Germinal center (tissue), 1 donor: ENCODE results near the gene KCNH4.
"Not testable (repeated sequence)": the region's sequence is repeated elsewhere in the genome, so short reads cannot be mapped to it uniquely, and the experiment has no call there.

Source experiments
- DNase-seq: peaks from one replicate; pipeline ENCODE4 v3.0.0; 2012; ENCODE audit warnings: mixed read lengths, low spot score

Gene KCNH4

DNA sequence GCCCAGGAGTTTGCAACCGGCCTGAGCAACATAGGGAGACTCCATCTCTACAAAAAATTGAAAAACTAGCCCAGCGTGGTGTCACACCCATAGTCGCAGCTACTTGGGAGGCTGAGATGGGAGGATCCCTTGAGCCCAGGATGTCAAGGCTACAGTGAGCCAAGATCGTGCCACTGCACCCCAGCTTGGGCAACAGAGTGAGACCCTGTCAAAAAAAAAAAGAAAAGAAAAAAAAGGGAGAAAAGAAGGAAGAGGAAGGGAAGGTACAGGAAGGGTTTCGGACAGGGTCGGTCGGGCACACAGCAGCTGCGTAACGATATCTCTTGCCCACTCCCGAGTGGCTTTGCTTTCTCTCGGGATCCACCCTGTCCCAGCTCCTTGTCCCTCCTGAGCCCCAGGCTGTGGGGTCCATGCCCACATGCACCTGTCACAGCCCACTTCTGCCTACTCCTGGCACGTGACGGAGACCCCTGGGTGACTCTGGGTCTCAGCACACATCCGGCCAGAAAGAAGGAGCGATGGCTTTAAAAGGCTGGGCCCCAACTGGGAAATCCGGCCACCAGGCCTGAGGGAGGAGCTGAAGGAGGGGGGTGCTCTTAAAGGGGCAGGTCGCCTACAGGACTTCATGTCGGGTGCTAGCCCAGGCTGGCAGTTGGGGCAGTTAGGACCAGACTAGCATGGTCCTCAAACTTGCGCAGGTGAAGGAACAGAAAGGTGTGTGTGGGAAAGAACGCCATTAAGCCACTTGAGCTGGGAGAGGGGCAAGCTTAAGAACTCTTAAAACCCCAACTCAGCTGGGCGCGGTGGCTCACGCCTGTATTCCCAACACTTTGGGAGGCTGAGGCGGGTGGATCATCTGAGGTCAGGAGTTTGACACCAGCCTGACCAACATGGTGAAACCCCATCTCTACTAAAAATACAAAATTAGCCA, 13.3 kb upstream of the KCNH4 start, which contains the start of gene GHDC:
Gene GHDC, minus strand, starts transcription at position 526 of the 931 bp plus-strand sequence. CDS start 913 bp downstream, outside the sequence.
- DNase-seq: peak; percentile 84

DNA sequence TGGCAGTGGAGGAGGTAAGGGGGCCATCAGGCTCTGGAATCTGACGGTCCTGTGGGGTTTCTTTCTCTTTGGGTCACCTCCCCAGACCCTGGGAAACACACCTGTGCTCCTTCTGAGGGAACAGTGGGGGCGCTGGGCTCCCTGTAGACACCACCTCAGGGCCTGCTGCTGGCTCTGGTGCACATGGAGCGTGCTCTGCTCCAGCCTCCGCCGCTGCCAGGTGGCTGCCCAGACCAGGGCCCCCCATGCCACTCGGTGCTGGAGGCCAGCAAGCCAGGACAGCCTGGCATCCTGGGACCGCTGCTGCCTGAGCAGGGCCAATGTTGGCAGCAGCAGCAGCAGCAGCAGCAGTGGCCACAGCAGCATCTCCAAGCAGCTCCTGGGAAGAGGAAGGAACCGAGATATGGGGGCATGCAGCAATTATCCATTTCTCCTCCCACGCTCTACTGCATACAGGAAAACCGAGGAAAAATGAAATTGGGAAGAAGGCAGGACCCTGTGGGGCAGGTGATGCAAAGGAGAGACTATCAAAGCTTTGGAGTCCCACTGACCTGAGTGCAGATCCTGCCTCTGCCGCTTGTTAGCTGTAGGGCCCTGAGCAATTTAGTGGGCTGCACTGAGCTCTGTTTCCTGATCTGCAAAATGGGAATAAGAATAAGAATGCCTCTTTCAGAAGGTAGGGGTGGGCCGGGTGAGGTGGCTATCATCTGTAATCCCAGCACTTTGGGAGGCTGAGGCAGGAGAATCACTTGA, 12.4 kb upstream of the KCNH4 start:
- no peak for DNase-seq

DNA sequence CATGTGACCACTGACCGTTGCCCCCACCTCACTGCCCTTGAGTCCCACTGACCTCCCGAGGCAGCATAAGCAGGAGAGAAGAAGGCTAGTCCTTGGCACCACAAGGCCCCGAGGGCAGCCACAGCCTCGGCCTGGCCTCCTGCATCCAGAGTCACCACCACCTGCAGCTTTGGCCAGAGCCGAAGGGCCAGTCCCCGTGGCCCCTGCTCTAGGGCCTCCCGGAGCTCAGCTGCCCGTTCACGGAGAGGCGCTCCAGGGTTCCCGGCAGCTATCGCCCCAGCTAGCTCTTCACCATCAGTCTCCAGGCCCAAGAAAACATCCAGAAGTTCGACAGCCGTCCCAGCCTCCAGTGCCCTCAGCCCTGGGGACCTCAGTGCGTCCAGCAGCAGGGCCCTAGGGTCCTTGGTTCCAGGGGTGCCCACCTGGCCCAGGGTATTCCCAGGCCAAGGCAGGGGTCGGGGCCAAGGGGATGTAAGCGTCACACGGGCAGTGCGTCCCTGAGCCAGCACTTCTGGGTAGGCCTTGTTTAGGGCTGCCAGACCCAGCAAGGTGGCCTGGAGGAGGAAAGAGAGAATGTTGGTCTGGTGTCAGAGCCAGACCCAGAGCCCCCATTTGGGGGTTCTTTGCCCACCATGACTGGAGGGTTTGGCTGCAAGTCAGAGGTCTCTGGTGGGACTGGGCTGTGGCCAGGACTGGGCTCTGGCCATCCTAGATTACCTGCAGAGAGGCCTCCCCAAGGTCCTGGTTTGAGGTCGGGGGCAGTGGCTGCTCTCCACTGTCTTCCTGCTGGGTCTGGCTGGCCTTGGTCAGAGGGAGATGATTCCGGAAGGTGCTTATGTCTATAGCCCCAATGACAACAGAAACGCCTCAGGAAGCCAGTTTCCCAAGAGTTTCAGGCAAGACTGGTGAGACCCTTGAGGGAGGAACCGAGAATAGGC, 11.5 kb upstream of the KCNH4 start:
- DNase-seq: no peak

- DNase-seq: no peak
Observed at GRCh38 chr17:42191275-42191608, 10.3 kb upstream of the KCNH4 start.

- no peak for DNase-seq
Observed at GRCh38 chr17:42190491-42191274, 9.7 kb upstream of the KCNH4 start.

DNA sequence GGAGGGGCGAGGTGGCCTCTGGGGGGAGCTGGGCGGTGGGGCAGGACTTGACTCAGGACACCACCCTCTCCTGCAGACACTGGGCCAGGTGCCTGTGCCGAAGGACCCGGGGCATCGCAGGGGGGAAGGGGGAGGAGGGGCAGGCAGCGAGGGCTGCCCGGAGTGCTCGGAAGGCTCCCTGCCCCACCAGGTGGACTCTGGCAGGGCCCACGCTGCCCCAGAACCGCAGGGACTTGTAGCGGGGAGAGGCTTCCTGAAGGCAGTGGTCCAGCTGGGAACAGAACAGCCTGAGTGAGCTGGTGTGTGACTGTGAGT, 8.7 kb upstream of the KCNH4 start:
- DNase-seq: no peak

DNA sequence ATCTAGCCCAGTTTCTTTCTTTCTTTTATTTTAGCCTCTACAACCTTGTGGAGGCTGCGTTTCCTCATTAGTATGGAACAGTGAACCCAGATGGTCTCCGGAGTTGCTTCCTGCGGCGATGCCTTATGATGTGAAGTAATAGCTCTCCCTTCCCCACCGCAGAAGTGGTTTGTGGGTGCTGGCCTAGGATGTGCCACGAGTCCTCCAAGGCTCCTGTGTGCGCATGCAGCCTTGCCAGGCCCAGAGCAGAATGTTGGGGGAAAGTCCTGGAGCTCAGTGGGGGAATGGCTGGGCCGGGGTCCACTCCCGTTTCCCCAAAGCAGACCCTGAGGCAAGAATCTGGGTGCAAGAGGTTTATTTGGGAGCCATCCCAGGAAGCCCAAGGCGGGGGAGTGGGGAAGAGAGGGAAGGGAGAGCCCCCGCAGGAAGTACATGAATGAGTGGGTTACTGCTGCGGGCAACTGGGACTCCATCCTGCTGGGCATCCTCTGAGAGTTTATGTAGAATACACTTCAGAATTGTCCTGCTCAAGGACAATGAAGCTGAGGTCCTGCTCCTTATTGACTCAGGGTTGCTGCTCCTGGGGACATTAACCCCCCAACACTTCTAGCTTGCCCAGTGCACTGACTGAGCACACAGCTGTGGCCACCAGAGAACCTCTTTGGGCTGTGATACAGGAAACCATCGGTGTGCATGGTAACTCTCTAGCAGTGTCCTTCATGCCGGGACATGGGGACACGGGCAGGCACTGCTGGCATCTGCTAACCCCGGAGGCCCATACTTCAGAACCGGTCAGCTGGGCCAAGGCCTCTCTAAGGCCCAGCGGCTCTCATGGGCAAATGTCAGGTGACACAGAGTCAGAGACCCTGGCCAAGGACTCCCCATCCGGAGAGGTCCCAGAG, 8.1 kb upstream of the KCNH4 start:
- no peak for DNase-seq

DNA sequence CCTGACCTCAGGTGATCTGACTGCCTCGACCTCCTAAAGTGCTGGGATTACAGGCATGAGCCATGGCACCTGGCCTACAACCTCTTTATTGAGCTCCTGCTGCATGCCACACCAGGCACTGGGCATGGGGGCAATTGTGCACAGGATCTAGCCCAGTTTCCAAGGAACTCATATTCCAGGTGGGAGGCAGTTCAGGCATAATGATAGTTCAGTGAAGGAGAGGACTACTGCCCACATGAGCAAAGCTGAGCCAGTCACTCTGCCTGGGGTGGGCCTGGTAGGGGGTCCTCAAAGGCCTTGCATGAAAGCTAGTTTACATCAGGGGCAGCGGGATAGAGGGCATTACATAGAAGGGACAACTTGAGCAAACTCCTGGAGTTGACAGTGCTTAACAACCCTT, 6.9 kb upstream of the KCNH4 start:
- DNase-seq: no peak

GRCh38 chr17:42186191-42186590, 5.2 kb upstream of the KCNH4 start:
- DNase-seq: not testable (repeated sequence)

- no peak for DNase-seq
Observed at GRCh38 chr17:42185621-42185930, 4.6 kb upstream of the KCNH4 start.

DNA sequence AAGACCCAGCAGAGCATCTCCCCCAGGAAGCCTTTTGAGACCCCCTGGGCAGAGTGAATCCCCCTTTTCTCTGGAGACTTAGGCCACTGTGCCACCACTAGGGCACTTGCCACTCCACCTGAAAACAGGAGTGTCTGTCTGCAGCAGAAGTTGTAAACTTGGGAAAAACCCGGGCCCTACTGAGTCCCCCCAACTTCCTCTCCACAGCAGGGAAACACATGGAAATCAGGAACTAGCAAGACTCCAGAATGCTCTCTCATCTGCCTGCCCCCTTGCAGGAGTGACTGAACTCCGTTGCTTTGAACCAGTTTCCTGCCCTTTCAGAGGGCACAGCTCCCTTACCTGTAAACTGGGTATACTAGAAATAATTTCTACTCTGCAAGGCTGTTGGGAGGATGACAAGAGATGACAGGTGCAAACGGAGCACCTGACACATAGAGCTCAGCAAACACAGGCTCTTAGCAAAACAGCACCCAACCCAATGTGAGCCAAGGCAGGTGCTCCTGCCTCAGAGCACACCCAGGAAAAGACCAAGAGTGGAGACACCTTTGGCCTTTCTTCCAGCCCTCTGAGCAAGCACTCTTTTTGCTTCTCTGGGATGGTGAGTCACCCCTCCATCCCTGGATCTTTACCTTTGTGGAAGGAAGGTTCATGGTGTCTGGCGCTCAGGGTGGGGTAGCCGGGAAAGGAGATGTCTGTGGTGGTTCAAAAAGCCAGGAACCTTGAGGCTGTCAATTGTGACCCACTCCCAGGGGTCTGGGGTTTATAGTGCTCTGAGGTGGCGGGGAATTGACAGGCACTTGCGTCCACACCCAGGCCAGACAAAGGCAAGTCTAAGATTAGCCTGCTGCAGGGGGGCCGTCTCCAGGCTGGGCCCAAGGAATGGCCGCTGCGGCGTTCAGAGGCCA, 4.0 kb upstream of the KCNH4 start, which contains the start of gene HCRT:
Gene HCRT, minus strand, starts transcription at position 740 of the 908 bp plus-strand sequence. Its CDS starts 87 bp downstream, at position 653.
- DNase-seq: no peak

DNA sequence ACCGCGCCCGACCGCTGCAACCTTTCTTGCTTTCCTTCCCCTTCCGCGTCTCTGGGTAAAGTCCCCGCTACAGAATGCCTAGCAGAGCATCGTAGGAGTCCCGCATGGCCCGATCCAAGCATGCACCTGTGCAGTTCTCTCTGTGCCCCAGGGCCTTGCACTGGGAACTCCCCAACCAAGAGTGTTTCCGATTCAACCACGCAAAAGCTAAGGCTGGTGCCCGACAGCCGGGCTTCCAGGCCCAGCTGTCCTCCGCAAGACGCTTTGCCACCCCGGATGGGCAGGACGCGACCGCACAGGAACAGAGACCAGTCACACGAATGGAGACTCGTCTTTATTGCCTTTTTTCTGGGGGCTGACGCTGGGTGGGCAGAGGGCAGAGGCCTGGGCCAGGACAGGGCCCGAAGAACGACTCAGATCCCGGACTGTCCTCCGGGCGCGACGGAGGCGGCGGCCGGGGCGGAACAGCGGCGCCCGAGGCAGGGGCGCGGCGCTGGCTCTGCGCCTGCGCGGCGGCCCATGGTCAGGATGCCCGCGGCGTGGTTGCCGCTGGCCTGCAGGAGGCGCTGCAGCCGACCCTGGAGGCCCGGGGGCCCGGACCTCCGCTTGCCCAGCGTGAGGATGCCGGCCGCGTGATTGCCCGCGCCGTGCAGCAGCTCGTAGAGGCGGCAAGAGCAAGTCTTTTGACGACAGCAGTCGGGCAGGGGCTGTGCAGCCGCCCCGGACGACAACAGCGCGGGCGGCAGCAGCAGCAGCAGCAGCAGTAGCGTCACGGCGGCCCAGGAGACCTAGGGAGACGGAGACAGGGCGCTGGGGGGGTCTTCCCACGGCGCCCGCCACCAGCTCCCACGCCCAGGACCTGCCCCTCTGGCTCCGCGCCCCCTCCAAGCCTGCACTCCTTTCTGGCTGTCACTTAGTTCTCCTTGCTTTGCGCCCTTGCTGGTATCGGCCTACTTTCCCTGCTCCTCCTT, 3.1 kb upstream of the KCNH4 start:
- DNase-seq: peak; percentile 89

DNA sequence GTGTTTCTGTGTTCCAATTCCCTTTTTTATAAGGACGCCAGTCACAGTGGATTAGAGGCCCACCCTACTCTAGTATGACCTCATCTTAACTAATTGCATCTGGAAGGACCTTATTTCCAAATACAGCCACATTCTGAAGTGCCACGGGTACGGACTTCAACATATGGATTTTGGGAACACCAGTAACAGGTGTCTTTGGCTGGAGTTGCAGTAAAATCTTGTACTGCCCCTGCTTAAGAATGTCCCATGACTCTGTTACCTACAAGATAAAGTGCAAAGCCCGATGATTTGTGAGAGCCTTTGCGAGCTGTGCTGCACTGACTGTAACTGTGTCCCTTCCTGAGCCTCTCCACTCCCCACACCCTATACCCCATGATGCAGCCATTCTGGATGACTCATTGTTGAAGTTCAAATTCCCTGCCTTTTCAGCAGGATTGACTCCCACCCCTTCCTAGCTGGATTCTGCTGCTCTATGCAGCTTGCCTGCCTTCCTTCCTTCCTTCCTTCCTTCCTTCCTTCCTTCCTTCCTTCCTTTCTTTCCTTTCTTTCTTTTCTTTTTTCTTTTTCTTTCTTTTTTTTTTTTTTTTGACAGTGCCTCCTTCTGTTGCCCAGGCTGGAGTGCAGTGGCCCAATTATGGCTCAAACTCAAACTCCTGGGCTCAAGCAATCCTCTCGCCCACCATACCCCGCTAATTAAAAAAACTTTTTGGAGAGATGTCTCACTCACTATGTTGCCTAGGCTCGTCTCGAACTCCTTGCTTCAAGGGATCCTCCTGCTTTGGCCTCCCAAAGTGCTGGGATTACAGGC, 2.2 kb upstream of the KCNH4 start:
- no peak for DNase-seq

DNA sequence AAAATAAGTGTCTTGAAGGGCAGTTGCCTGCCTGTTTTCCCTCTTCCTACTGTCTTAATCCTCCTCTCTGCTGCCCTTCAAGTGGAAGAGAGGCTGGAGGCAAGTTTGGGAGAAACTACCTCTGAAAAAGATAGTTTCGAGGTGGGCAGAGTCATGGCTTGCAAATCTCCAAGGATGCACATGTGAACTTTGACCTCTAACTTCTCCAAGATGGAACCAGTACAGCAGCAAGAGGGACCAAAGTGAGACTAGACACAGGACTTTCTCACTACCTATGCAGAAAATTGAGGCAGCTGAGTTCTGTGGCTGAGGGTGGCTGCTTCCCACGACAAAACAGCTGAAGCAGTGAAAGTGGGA, 887 bp upstream of the KCNH4 start:
- DNase-seq: no peak

- DNase-seq: no peak
Observed at GRCh38 chr17:42180411-42180921, 476 bp downstream of the KCNH4 start.

DNA sequence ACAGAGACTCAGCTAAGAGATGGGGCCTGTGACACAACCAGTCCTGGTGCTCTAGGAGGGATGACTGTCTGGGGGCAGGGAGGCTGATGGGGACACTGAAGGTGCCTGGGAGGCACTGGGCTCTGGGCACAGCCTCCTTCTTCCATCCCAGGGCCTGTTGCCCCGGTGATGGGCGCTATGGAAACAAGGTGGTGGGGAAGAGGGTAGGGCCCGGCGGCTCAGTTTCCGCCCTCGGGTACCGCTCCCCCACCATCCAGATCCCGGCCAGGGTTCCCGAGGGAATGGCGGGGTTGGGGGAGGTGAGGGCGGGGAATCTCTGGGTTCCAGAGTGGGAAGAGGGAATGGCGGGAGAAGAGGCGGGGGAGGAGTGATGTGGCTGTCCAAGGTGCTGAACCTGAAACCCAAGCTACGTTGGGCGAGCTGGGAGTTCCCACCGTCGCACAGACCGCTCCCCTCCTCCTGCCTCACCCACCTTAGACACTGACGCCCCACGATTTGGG, 981 bp downstream of the KCNH4 start:
- peak; percentile 44 for DNase-seq

- no peak for DNase-seq
Observed at GRCh38 chr17:42179335-42179734, 1.6 kb downstream of the KCNH4 start.
